NCI-H146 (cell line): ENCODE data around the gene MBD3L5.
"Not testable (repeated sequence)": the region's sequence is repeated elsewhere in the genome, so short reads cannot be mapped to it uniquely, and the experiment has no call there.

Experiments used
- DNase-seq: peaks from one replicate; lab custom pipeline; 2025; lab: John Stamatoyannopoulos, UW

MBD3L5 gene

GRCh38 chr19:7052896-7053295 is 22.5 kb downstream of the MBD3L5 start:
- not testable (repeated sequence) for DNase-seq

- not testable (repeated sequence) for DNase-seq
These were observed 24.4 kb downstream of the MBD3L5 start for GRCh38 chr19:7054635-7055368.

- not testable (repeated sequence) for DNase-seq
These were observed 25.3 kb downstream of the MBD3L5 start for GRCh38 chr19:7055679-7056078.

- not testable (repeated sequence) for DNase-seq
These were observed 26.0 kb downstream of the MBD3L5 start for GRCh38 chr19:7056371-7056770.

GRCh38 chr19:7058576-7058975 is 28.2 kb downstream of the MBD3L5 start, which contains the start of gene MBD3L3:
Gene MBD3L3, minus strand, starts transcription at chr19:7058676. Its CDS starts 71 bp downstream, at chr19:7058605.
- DNase-seq: not testable (repeated sequence)

GRCh38 chr19:7059977-7060376 is 29.6 kb downstream of the MBD3L5 start:
- DNase-seq: not testable (repeated sequence)

- no peak for DNase-seq
These were observed 33.0 kb downstream of the MBD3L5 start for GRCh38 chr19:7063339-7063738.

GRCh38 chr19:7063764-7064418 is 33.5 kb downstream of the MBD3L5 start:
- DNase-seq: no peak

GRCh38 chr19:7067122-7067521 is 36.7 kb downstream of the MBD3L5 start:
- DNase-seq: not testable (repeated sequence)

- DNase-seq: no peak
These were observed 37.3 kb downstream of the MBD3L5 start for GRCh38 chr19:7067716-7068115.

- no peak for DNase-seq
These were observed 38.2 kb downstream of the MBD3L5 start for GRCh38 chr19:7068599-7068998.

GRCh38 chr19:7069042-7069903 is 38.9 kb downstream of the MBD3L5 start, which contains the start of gene ZNF557:
Gene ZNF557, plus strand, starts transcription at chr19:7069703. Its CDS starts 5,372 bp downstream, at chr19:7075075.
- peak; percentile 92 for DNase-seq

GRCh38 chr19:7069904-7070226 is 39.5 kb downstream of the MBD3L5 start:
- peak; percentile 11 for DNase-seq

- no peak for DNase-seq
These were observed 42.2 kb downstream of the MBD3L5 start for GRCh38 chr19:7072541-7072940.

GRCh38 chr19:7074705-7075282 is 44.4 kb downstream of the MBD3L5 start:
- no peak for DNase-seq

- no peak for DNase-seq
These were observed 45.8 kb downstream of the MBD3L5 start for GRCh38 chr19:7076151-7076550.

- DNase-seq: no peak
These were observed 47.6 kb downstream of the MBD3L5 start for GRCh38 chr19:7078008-7078407.
